ENCODE measurements around the gene C6orf58.

C6orf58 gene

DNA sequence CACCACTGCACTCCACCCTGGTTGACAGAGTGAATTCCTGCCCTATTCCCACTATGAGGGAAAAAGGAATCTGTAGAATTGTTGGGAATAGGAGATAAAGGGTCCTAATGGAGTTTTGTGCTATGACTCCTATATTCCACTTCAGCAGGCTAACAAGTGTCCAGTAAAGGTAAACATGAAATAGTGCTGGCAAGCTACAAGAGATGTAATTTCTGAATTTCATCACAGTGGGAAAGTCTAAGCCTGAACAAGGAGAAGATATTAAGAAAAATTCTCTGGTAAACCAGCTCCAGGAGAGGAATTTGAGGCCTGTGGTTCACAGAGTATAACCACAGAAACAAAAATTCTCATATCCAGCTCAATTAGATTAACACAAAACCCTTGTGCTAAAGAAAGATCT lies 10.3 kb upstream of the C6orf58 start:
- Histone ChIP-seq H3K9me3 (ENCODE audit: insufficient read depth, low read depth, low read length) (no peaks in the 10 kb centered on the region), H3K9me2 (replicated peaks; ENCODE audit: low read depth, low read length) (no peaks in the 10 kb centered on the region), H3K36me3 (ENCODE audit: insufficient read depth, low read length) (no peaks in the 10 kb centered on the region)

DNA sequence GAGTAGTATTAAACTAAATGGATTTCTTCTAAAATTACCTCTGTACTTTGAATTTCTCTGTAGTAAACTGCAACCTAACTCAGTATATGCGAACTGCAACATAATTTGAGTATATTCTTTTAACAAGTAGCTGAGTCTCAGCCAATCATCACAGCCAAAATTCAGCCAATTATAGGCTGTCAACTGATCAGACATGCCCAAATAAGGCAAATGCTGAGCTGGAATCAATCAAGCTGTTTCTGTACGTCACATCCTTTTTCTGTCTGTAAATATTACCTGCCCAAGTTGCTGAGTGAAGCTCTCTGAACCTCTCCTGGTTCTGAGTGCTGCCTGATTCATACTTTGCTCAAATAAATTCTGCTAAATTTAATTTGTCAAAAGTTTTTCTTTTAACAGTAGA lies 9.5 kb upstream of the C6orf58 start:
- no peaks in the 10 kb centered on the region for H4K20me1 ChIP-seq (ENCODE audit: insufficient read depth, low read length, poor library complexity, severe bottlenecking)
- H3K27me3 ChIP-seq (ENCODE audit: insufficient read depth, low read length, poor library complexity, severe bottlenecking) = no peaks in the 10 kb centered on the region
- no peak overlapping the region for H2AFZ ChIP-seq (ENCODE audit: low read length)
- H3K9ac ChIP-seq (ENCODE audit: low read depth, low read length, poor library complexity, severe bottlenecking) = no peak overlapping the region
- H3F3A ChIP-seq (ENCODE audit: low read depth) = no peaks in the 10 kb centered on the region
- TF ChIP-seq, protein P1, sequence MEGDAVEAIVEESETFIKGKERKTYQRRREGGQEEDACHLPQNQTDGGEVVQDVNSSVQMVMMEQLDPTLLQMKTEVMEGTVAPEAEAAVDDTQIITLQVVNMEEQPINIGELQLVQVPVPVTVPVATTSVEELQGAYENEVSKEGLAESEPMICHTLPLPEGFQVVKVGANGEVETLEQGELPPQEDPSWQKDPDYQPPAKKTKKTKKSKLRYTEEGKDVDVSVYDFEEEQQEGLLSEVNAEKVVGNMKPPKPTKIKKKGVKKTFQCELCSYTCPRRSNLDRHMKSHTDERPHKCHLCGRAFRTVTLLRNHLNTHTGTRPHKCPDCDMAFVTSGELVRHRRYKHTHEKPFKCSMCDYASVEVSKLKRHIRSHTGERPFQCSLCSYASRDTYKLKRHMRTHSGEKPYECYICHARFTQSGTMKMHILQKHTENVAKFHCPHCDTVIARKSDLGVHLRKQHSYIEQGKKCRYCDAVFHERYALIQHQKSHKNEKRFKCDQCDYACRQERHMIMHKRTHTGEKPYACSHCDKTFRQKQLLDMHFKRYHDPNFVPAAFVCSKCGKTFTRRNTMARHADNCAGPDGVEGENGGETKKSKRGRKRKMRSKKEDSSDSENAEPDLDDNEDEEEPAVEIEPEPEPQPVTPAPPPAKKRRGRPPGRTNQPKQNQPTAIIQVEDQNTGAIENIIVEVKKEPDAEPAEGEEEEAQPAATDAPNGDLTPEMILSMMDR (conservative IDR thresholded peaks at IDR 0.05; ENCODE audit: low read length) = no peak
- no peak for TF ChIP-seq EZH2phosphoT487 (IDR thresholded peaks at IDR 0.05; ENCODE audit: borderline replicate concordance)
- no peaks in the 10 kb centered on the region for H3K9me2 ChIP-seq (replicated peaks; ENCODE audit: low read depth, low read length)
- H3K4me3 ChIP-seq (ENCODE audit: low read length, poor library complexity, severe bottlenecking) = no peak overlapping the region
- no peaks in the 10 kb centered on the region for H3K4me1 ChIP-seq (ENCODE audit: insufficient read depth, low read length, poor library complexity, severe bottlenecking)
- H3K36me3 ChIP-seq (ENCODE audit: insufficient read depth, low read length) = no peaks in the 10 kb centered on the region
- no peaks in the 10 kb centered on the region for H3K79me2 ChIP-seq (ENCODE audit: insufficient read depth, low read length)
- no peak overlapping the region for H3K4me2 ChIP-seq (ENCODE audit: low read depth, low read length, poor library complexity, severe bottlenecking)
- no peaks in the 10 kb centered on the region for H3K9me3 ChIP-seq (ENCODE audit: insufficient read depth, low read depth, low read length)

More for the DNA sequence above, 10.3 kb upstream of the C6orf58 start:
- Histone ChIP-seq H3K27me3 (ENCODE audit: insufficient read depth, low read length, poor library complexity, severe bottlenecking) (no peaks in the 10 kb centered on the region), H3K79me2 (ENCODE audit: insufficient read depth, low read length) (no peaks in the 10 kb centered on the region), H3K9ac (ENCODE audit: low read depth, low read length, poor library complexity, severe bottlenecking) (no peak overlapping the region), H2AFZ (ENCODE audit: low read length) (no peak overlapping the region), H4K20me1 (ENCODE audit: insufficient read depth, low read length, poor library complexity, severe bottlenecking) (no peaks in the 10 kb centered on the region), H3K4me2 (ENCODE audit: low read depth, low read length, poor library complexity, severe bottlenecking) (no peak overlapping the region), H3K4me1 (ENCODE audit: insufficient read depth, low read length, poor library complexity, severe bottlenecking) (no peaks in the 10 kb centered on the region), H3K4me3 (ENCODE audit: low read length, poor library complexity, severe bottlenecking) (no peak overlapping the region), H3F3A (ENCODE audit: low read depth) (no peaks in the 10 kb centered on the region)
- TF ChIP-seq EZH2phosphoT487 (IDR thresholded peaks at IDR 0.05; ENCODE audit: borderline replicate concordance) = no peak
- TF ChIP-seq, protein P1 (conservative IDR thresholded peaks at IDR 0.05; ENCODE audit: low read length) = no peak

DNA sequence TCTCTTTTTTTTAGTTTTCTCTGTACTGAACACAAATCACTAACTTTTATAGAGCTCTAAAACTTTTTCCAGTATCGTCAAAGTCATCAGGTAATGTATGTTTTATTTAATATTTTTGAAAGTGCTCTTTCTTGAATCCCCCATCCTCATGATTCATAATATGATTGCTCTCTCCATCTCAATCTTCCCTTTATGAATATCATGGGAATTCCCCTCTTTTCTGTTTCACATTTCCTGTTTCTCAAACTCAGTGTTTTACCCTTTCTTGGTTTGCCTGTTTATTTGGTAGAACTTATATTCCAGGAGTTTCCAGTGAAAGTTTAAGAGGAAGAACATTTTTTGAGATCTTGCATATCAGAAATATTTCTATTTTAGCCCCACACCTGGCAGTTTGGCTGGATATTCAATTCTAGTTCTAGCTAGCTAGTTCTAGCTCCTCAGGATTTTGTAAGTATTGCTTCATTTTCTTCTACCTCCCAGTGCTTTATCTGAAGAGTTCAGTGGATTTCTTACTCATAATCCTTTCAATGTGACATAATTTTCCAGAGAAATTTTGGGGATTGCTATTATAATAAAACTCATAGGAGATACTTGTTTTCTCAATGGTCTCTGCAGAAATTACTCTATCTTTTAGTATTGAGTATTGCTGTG lies 6.1 kb upstream of the C6orf58 start:
- Histone ChIP-seq H3K4me3 (ENCODE audit: low read length, poor library complexity, severe bottlenecking) (no peak overlapping the region), H3F3A (ENCODE audit: low read depth) (no peaks in the 10 kb centered on the region), H3K79me2 (ENCODE audit: insufficient read depth, low read length) (no peaks in the 10 kb centered on the region), H3K36me3 (ENCODE audit: insufficient read depth, low read length) (no peaks in the 10 kb centered on the region), H2AFZ (ENCODE audit: low read length) (no peak overlapping the region), H3K9me2 (replicated peaks; ENCODE audit: low read depth, low read length) (no peaks in the 10 kb centered on the region), H3K4me1 (ENCODE audit: insufficient read depth, low read length, poor library complexity, severe bottlenecking) (no peaks in the 10 kb centered on the region), H4K20me1 (ENCODE audit: insufficient read depth, low read length, poor library complexity, severe bottlenecking) (no peaks in the 10 kb centered on the region), H3K27me3 (ENCODE audit: insufficient read depth, low read length, poor library complexity, severe bottlenecking) (no peaks in the 10 kb centered on the region), H3K4me2 (ENCODE audit: low read depth, low read length, poor library complexity, severe bottlenecking) (no peak overlapping the region), H3K9ac (ENCODE audit: low read depth, low read length, poor library complexity, severe bottlenecking) (no peak overlapping the region), H3K9me3 (ENCODE audit: insufficient read depth, low read depth, low read length) (no peaks in the 10 kb centered on the region)
- no peak for TF ChIP-seq EZH2phosphoT487 (IDR thresholded peaks at IDR 0.05; ENCODE audit: borderline replicate concordance)
- TF ChIP-seq, protein P1 (conservative IDR thresholded peaks at IDR 0.05; ENCODE audit: low read length) = no peak

Measured in Loucy (cell line).